Fibroblast of lung (primary cell): ENCODE results near the gene TYRP1. TPM values are rescaled to one million over a fixed set of nuclear protein-coding genes. Genes with fewer than 3 reads are reported as not detected.

Experiments used
- DNase-seq, 2 donors: peaks; one replicate each; pipeline versions ENCODE4 v3.0.0 to v3.0.0-alpha.2; 2010; ENCODE audit warnings: low read depth in 2 of 2
- H2AFZ ChIP-seq: 2 replicates; pipeline ENCODE4 v1.5.1; 2012; ENCODE audit warnings: low read length, control low read depth, inconsistent platforms
- H3K27ac ChIP-seq: 2 replicates; pipeline ENCODE4 v1.5.1; 2011; ENCODE audit warnings: low read length, control low read depth; ENCODE audit not compliant: insufficient read depth
- H3K27me3 ChIP-seq: 2 replicates; pipeline ENCODE4 v1.5.1; 2011; ENCODE audit warnings: mild to moderate bottlenecking, low read length; ENCODE audit not compliant: control insufficient read depth, insufficient read depth
- H3K36me3 ChIP-seq: 2 replicates; pipeline ENCODE4 v1.5.1; 2011; ENCODE audit warnings: low read length; ENCODE audit not compliant: control insufficient read depth, insufficient read depth
- H3K4me1 ChIP-seq: 2 replicates; pipeline ENCODE4 v1.5.1; 2011; ENCODE audit warnings: low read length; ENCODE audit not compliant: control insufficient read depth, insufficient read depth; ENCODE audit errors: extremely low read depth
- H3K4me2 ChIP-seq: 2 replicates; pipeline ENCODE4 v1.5.1; 2011; ENCODE audit warnings: low read length, control low read depth; ENCODE audit not compliant: insufficient read depth; ENCODE audit errors: extremely low read depth
- H3K4me3 ChIP-seq, 4 experiments: fragments of 200-600 bp in 1 of 4; sonication (generic) in 1 of 4; replicated peaks in 1 of 4; 2 replicates each; pipeline ENCODE4 v1.5.1; 2011 to 2016; ENCODE audit warnings: low read length in 4 of 4, low read depth in 3 of 4, mild to moderate bottlenecking in 3 of 4, control low read depth in 2 of 4, inconsistent platforms in 1 of 4, mixed read lengths in 1 of 4; ENCODE audit not compliant: insufficient read depth in 1 of 4; ENCODE audit errors: control extremely low read depth in 1 of 4
- H3K79me2 ChIP-seq: 2 replicates; pipeline ENCODE4 v1.5.1; 2012; ENCODE audit warnings: mild to moderate bottlenecking, low read length, inconsistent platforms; ENCODE audit not compliant: control insufficient read depth, insufficient read depth
- H3K9ac ChIP-seq: 2 replicates; pipeline ENCODE4 v1.5.1; 2011; ENCODE audit warnings: mild to moderate bottlenecking, low read length, control low read depth; ENCODE audit not compliant: insufficient read depth
- H3K9me3 ChIP-seq: 2 replicates; pipeline ENCODE4 v1.5.1; 2012; ENCODE audit warnings: low read depth, low read length; ENCODE audit not compliant: control insufficient read depth, insufficient read depth
- H4K20me1 ChIP-seq: 2 replicates; pipeline ENCODE4 v1.5.1; 2011; ENCODE audit warnings: low read length; ENCODE audit not compliant: control insufficient read depth, insufficient read depth; ENCODE audit errors: extremely low read depth
- EZH2 ChIP-seq: IDR thresholded peaks from 2 replicates; pipeline ENCODE4 v1.5.1; 2012; ENCODE audit warnings: low read length, control low read depth, mild to moderate bottlenecking; ENCODE audit errors: missing control alignments
- polyA plus RNA-seq, 2 donors: library from polyadenylated mRNA; depleted of rRNA in 1 of 2; stranded (reverse) in 1 of 2; unstranded in 1 of 2; fragments of >200 nt; gene quantifications; 2 replicates each; pipeline ENCODE4 v1.2.1, GENCODE V29; 2011 to 2012; ENCODE audit warnings: missing spikeins in 1 of 2
- total RNA-seq: library from RNA; depleted of rRNA; stranded (reverse); fragments of >200 nt; gene quantifications from 2 replicates; pipeline ENCODE4 v1.2.1, GENCODE V29; 2014
- TF ChIP-seq, protein P1 (sequence below), 2 donors: IDR thresholded peaks in 1 of 2; conservative IDR thresholded peaks in 1 of 2; 1 replicate in 1 of 2; 2 replicates in 1 of 2; pipeline ENCODE4 v1.5.1; 2011 to 2012; ENCODE audit warnings: low read length in 2 of 2, control low read depth in 1 of 2, inconsistent platforms in 1 of 2, low read depth in 1 of 2, mild to moderate bottlenecking in 1 of 2

Gene TYRP1
- total and polyA plus RNA-seq, 2 donors (not counting 1 experiment from before 2014, with no cell fraction given): 0.11 to 0.17 TPM

DNA sequence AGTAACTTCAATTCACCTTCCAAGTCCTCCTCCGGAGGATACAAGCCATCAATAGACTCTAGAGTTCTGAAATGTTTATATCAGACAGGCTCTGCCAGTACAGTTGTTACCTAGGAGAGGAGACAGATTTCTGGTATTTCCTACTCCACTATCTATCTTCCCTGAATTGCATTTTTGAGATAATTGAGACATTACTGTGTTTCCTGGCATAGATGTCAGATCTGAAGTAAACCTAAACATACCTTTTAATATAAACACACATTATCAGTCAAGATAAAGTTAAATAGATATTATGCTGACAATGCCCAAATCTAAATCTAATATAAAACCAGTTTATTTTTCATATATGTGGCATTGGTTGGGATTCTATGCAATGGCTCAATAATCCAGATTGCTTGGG lies 8.2 kb upstream of the TYRP1 start:
- Histone ChIP-seq H4K20me1 (no peaks in the 10 kb centered on the region), H3K4me1 (no peaks in the 10 kb centered on the region), H3K79me2 (no peaks in the 10 kb centered on the region), H3K4me3 (no peak overlapping the region), H3K4me2 (no peak overlapping the region), H3K9ac (no peak overlapping the region), H3K36me3 (no peaks in the 10 kb centered on the region), H3K27ac (no peak overlapping the region), H2AFZ (no peak overlapping the region), H3K27me3 (no peaks in the 10 kb centered on the region), H3K9me3 (no peaks in the 10 kb centered on the region)
- peak in 1 of 2 donors; percentile 66 for DNase-seq
- no peak for TF ChIP-seq EZH2
- TF ChIP-seq, protein P1, sequence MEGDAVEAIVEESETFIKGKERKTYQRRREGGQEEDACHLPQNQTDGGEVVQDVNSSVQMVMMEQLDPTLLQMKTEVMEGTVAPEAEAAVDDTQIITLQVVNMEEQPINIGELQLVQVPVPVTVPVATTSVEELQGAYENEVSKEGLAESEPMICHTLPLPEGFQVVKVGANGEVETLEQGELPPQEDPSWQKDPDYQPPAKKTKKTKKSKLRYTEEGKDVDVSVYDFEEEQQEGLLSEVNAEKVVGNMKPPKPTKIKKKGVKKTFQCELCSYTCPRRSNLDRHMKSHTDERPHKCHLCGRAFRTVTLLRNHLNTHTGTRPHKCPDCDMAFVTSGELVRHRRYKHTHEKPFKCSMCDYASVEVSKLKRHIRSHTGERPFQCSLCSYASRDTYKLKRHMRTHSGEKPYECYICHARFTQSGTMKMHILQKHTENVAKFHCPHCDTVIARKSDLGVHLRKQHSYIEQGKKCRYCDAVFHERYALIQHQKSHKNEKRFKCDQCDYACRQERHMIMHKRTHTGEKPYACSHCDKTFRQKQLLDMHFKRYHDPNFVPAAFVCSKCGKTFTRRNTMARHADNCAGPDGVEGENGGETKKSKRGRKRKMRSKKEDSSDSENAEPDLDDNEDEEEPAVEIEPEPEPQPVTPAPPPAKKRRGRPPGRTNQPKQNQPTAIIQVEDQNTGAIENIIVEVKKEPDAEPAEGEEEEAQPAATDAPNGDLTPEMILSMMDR (conservative IDR thresholded peaks at IDR 0.05 in 1 of 2, IDR thresholded peaks at IDR 0.05 in 1 of 2; ENCODE audit: low read depth in 1 of 2, low read length in 2 of 2): no peak

DNA sequence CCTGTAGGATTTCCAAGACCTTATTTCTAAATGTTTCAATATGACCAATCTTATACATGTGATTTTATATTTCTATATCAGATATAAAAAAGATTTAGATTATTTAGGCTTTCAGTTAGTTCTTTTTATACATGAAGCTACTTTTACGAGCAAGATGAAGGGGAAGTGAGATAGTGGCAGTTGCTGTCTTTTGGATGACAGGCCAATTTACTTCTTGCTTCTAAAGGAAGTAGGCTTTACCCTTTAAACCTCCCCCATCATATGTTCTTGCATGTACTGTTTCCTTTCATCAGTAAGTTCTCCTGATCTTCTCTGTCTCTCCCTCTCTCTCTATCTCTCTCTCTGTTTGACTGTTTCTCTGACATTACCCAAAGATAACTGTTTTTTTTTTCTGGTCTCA lies 4.0 kb upstream of the TYRP1 start:
- Histone ChIP-seq H3K27me3 (no peaks in the 10 kb centered on the region), H3K36me3 (no peaks in the 10 kb centered on the region), H3K9ac (no peak overlapping the region), H3K9me3 (no peaks in the 10 kb centered on the region), H3K4me3 (no peak overlapping the region), H4K20me1 (no peaks in the 10 kb centered on the region), H3K79me2 (no peaks in the 10 kb centered on the region), H3K4me1 (no peaks in the 10 kb centered on the region), H3K4me2 (no peak overlapping the region), H2AFZ (no peak overlapping the region), H3K27ac (no peak overlapping the region)
- no peak for DNase-seq
- no peak for TF ChIP-seq EZH2
- TF ChIP-seq, protein P1 (conservative IDR thresholded peaks at IDR 0.05 in 1 of 2, IDR thresholded peaks at IDR 0.05 in 1 of 2; ENCODE audit: low read depth in 1 of 2, low read length in 2 of 2): no peak

DNA sequence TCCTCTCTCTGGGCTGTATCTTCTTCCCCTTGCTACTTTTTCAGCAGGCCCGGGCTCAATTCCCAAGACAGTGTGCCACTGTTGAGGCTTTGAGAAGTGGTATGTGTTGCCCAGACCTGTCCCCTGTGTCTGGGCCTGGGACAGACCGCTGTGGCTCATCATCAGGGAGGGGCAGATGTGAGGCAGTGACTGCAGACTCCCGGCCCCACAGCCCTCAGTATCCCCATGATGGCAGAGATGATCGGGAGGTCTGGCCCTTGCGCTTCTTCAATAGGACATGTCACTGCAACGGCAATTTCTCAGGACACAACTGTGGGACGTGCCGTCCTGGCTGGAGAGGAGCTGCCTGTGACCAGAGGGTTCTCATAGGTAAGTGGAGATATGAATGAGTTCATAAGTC lies 828 bp downstream of the TYRP1 start:
- H3K27me3 ChIP-seq: no peaks in the 10 kb centered on the region
- H3K4me2 ChIP-seq: no peak overlapping the region
- no peak overlapping the region for H3K9ac ChIP-seq
- H3K4me3 ChIP-seq: no peak overlapping the region
- H3K27ac ChIP-seq: no peak overlapping the region
- no peaks in the 10 kb centered on the region for H4K20me1 ChIP-seq
- H2AFZ ChIP-seq: no peak overlapping the region
- no peaks in the 10 kb centered on the region for H3K9me3 ChIP-seq
- TF ChIP-seq, protein P1 (conservative IDR thresholded peaks at IDR 0.05 in 1 of 2, IDR thresholded peaks at IDR 0.05 in 1 of 2; ENCODE audit: low read depth in 1 of 2, low read length in 2 of 2): no peak
- no peak for TF ChIP-seq EZH2
- DNase-seq: no peak
- H3K79me2 ChIP-seq: no peaks in the 10 kb centered on the region
- no peaks in the 10 kb centered on the region for H3K4me1 ChIP-seq
- H3K36me3 ChIP-seq: no peaks in the 10 kb centered on the region
